Liver (tissue), 9 donors: ENCODE results near the gene SPRYD7. TPM values are rescaled to one million over a fixed set of nuclear protein-coding genes. Genes with fewer than 3 reads are reported as not detected.

Experiments
- DNase-seq: peaks from one replicate; pipeline ENCODE4 v3.0.0-alpha.2; 2017; ENCODE audit warnings: low spot score
- H3K27ac ChIP-seq, 2 donors: one replicate each; pipeline ENCODE4 v1.7.0; 2013; ENCODE audit warnings: inconsistent platforms in 2 of 2, low read length in 2 of 2, control low read depth in 1 of 2, low read depth in 1 of 2, mild to moderate bottlenecking in 1 of 2
- H3K27me3 ChIP-seq, 4 donors: one replicate each; pipeline versions ENCODE4 v1.6.1 to v1.7.0; 2013; ENCODE audit warnings: low read length in 3 of 4, inconsistent platforms in 1 of 4, mild to moderate bottlenecking in 1 of 4, moderate library complexity in 1 of 4; ENCODE audit not compliant: control insufficient read depth in 4 of 4, insufficient read depth in 4 of 4
- H3K36me3 ChIP-seq, 4 donors: one replicate each; pipeline versions ENCODE4 v1.6.1 to v1.7.0; 2013; ENCODE audit warnings: low read length in 3 of 4, mild to moderate bottlenecking in 3 of 4, low read depth in 1 of 4, moderate library complexity in 1 of 4; ENCODE audit not compliant: control insufficient read depth in 4 of 4, insufficient read depth in 3 of 4
- H3K4me1 ChIP-seq, 4 donors: one replicate each; pipeline versions ENCODE4 v1.6.1 to v1.7.0; 2013; ENCODE audit warnings: low read length in 3 of 4, mild to moderate bottlenecking in 3 of 4, moderate library complexity in 1 of 4; ENCODE audit not compliant: control insufficient read depth in 4 of 4, insufficient read depth in 4 of 4
- H3K4me3 ChIP-seq, 3 donors: one replicate each; pipeline versions ENCODE4 v1.6.1 to v1.7.0; 2013; ENCODE audit warnings: low read length in 3 of 3, control low read depth in 1 of 3, low read depth in 1 of 3, mild to moderate bottlenecking in 1 of 3
- H3K9ac ChIP-seq, 2 donors: one replicate each; pipeline ENCODE4 v1.7.0; 2013; ENCODE audit warnings: low read length in 2 of 2, mild to moderate bottlenecking in 2 of 2, moderate library complexity in 2 of 2, control low read depth in 1 of 2, low read depth in 1 of 2
- H3K9me3 ChIP-seq, 4 donors: one replicate each; pipeline versions ENCODE4 v1.6.1 to v1.7.0; 2013; ENCODE audit warnings: low read length in 3 of 4; ENCODE audit not compliant: control insufficient read depth in 4 of 4
- CTCF ChIP-seq: fragments of 150-350 bp; IDR thresholded peaks from 2 replicates; pipeline ENCODE4 v1.5.1; 2017; ENCODE audit warnings: improper control_type of control experiment, low read depth, low read length; ENCODE audit not compliant: missing input control
- EGR1 ChIP-seq, 2 donors: IDR thresholded peaks; 2 replicates each; pipeline ENCODE4 v1.6.1; 2016 to 2018; ENCODE audit warnings: antibody characterized with exemption in 2 of 2, low read depth in 2 of 2
- FOXA2 ChIP-seq: IDR thresholded peaks from 2 replicates; pipeline ENCODE4 v1.6.1; 2016; ENCODE audit warnings: antibody characterized with exemption
- GABPA ChIP-seq, 2 donors: IDR thresholded peaks in 1 of 2; conservative IDR thresholded peaks in 1 of 2; 2 replicates each; pipeline ENCODE4 v1.6.1; 2016; ENCODE audit warnings: antibody characterized with exemption in 2 of 2, mild to moderate bottlenecking in 1 of 2, moderate library complexity in 1 of 2
- HNF4A ChIP-seq, 2 donors: conservative IDR thresholded peaks; 2 replicates each; pipeline ENCODE4 v1.6.1; 2016; ENCODE audit warnings: antibody characterized with exemption in 2 of 2, mild to moderate bottlenecking in 2 of 2
- HNF4G ChIP-seq: IDR thresholded peaks from 2 replicates; pipeline ENCODE4 v1.6.1; 2016; ENCODE audit warnings: antibody characterized with exemption
- NR2F2 ChIP-seq: IDR thresholded peaks from 2 replicates; pipeline ENCODE4 v1.6.1; 2016; ENCODE audit warnings: antibody characterized with exemption
- RAD21 ChIP-seq, 2 donors: IDR thresholded peaks; 2 replicates each; pipeline ENCODE4 v1.6.1; 2016; ENCODE audit warnings: antibody characterized with exemption in 2 of 2, mild to moderate bottlenecking in 2 of 2
- RXRA ChIP-seq, 2 donors: IDR thresholded peaks; 2 replicates each; pipeline ENCODE4 v1.6.1; 2017 to 2018; ENCODE audit warnings: antibody characterized with exemption in 2 of 2, mild to moderate bottlenecking in 1 of 2
- SP1 ChIP-seq: IDR thresholded peaks from 2 replicates; pipeline ENCODE4 v1.6.1; 2018; ENCODE audit warnings: antibody characterized with exemption, mild to moderate bottlenecking
- TAF1 ChIP-seq: conservative IDR thresholded peaks from 2 replicates; pipeline ENCODE4 v1.6.1; 2016; ENCODE audit warnings: antibody characterized with exemption, mild to moderate bottlenecking
- WGBS: extraction: QIAGEN DNeasy Blood & Tissue Kit; methylation state at CpG from one replicate; pipeline ENCODE4 v1.1.7; 2013; 5-methylcytosine and 5-hydroxymethylcytosine counted together
- polyA plus RNA-seq, 2 donors: library from polyadenylated mRNA; stranded (reverse) in 1 of 2; unstranded in 1 of 2; fragments of 200-250 nt in 1 of 2; fragments of >200 nt in 1 of 2; fragmentation: Nextera tagmentation in 1 of 2; extraction: Ambion mirVana in 1 of 2; gene quantifications; one replicate each; pipeline versions ENCODE4 v1.2.1 to v1.2.3, GENCODE V29; 2013 to 2015
- total RNA-seq, 2 donors: library from RNA; depleted of rRNA; stranded (reverse); fragments of >200 nt; gene quantifications; one replicate each; pipeline ENCODE4 v1.2.3, GENCODE V29; 2014
- TF ChIP-seq, protein P1 (sequence below): IDR thresholded peaks from 2 replicates; pipeline ENCODE4 v1.6.1; 2016; ENCODE audit warnings: antibody characterized with exemption
- TF ChIP-seq, protein P2 (sequence below): IDR thresholded peaks from 2 replicates; pipeline ENCODE4 v1.6.1; 2016; ENCODE audit warnings: antibody characterized with exemption, mild to moderate bottlenecking
- TF ChIP-seq, protein P3 (sequence below): IDR thresholded peaks from 2 replicates; pipeline ENCODE4 v1.6.1; 2016; ENCODE audit warnings: antibody characterized with exemption
- donor health status: healthy.
- donor health status: healthy.
- donor health status: healthy.
- donor health status: healthy.
- donor health status: healthy.

The SPRYD7 gene
- total and polyA plus RNA-seq, 4 donors: 3.7 to 10.1 (median 4.8) TPM

DNA sequence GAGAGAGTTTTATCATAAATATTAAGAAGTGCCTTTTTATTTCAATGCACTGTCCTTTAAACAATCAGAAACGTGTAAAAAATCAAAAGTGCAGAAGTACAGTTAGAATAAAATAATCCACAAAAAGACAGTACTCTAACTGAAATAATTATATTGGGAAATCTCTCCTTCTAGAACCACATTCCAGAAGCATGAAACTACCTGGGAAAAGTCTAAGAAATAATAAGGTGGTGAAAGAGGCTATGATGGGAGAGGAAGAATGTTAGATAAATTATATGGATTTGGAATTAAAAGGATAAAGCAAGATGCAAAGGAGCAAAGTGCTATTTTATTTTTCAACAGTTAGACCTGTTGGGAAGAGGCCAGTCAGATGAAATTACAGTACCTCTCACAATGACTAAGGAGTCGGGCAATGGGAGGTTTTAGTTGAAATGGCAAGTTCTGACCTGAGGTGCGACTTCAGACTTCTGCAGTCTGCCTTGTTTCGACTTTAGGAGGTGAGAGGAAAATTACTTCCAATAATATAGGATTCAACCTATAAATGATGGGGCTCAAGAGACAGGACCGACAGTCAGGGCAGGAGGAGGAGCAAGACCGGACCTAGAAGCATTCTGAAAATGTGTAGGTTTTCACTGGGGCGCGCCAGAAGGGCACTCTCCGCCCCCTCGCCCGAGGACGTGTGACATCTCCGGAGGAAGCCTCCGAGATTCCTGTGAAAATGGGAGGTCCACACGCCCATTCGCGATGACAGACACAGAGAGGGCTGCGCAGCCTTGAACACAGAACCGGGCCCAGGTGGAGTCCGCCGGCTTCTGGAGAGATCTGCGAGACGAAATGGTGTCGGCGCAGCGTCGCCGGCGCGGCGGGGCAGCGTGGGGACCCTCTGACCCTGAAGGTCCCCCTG is 717 bp downstream of the SPRYD7 start:
- TF ChIP-seq TAF1 (no peak), FOXA2 (no peak), HNF4A (conservative IDR thresholded peaks at IDR 0.05) (no peak), GABPA (IDR thresholded peaks at IDR 0.05 in 1 of 2, conservative IDR thresholded peaks at IDR 0.05 in 1 of 2) (no peak), SP1 (no peak), CTCF (no peak), RXRA (IDR thresholded peaks at IDR 0.05) (no peak), NR2F2 (no peak), RAD21 (IDR thresholded peaks at IDR 0.05) (no peak), HNF4G (no peak), EGR1 (IDR thresholded peaks at IDR 0.05; ENCODE audit: low read depth in 2 of 2) (no peak)
- TF ChIP-seq, protein P1, sequence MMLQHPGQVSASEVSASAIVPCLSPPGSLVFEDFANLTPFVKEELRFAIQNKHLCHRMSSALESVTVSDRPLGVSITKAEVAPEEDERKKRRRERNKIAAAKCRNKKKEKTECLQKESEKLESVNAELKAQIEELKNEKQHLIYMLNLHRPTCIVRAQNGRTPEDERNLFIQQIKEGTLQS: no peak
- TF ChIP-seq, protein P2, sequence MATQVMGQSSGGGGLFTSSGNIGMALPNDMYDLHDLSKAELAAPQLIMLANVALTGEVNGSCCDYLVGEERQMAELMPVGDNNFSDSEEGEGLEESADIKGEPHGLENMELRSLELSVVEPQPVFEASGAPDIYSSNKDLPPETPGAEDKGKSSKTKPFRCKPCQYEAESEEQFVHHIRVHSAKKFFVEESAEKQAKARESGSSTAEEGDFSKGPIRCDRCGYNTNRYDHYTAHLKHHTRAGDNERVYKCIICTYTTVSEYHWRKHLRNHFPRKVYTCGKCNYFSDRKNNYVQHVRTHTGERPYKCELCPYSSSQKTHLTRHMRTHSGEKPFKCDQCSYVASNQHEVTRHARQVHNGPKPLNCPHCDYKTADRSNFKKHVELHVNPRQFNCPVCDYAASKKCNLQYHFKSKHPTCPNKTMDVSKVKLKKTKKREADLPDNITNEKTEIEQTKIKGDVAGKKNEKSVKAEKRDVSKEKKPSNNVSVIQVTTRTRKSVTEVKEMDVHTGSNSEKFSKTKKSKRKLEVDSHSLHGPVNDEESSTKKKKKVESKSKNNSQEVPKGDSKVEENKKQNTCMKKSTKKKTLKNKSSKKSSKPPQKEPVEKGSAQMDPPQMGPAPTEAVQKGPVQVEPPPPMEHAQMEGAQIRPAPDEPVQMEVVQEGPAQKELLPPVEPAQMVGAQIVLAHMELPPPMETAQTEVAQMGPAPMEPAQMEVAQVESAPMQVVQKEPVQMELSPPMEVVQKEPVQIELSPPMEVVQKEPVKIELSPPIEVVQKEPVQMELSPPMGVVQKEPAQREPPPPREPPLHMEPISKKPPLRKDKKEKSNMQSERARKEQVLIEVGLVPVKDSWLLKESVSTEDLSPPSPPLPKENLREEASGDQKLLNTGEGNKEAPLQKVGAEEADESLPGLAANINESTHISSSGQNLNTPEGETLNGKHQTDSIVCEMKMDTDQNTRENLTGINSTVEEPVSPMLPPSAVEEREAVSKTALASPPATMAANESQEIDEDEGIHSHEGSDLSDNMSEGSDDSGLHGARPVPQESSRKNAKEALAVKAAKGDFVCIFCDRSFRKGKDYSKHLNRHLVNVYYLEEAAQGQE: no peak
- TF ChIP-seq, protein P3, sequence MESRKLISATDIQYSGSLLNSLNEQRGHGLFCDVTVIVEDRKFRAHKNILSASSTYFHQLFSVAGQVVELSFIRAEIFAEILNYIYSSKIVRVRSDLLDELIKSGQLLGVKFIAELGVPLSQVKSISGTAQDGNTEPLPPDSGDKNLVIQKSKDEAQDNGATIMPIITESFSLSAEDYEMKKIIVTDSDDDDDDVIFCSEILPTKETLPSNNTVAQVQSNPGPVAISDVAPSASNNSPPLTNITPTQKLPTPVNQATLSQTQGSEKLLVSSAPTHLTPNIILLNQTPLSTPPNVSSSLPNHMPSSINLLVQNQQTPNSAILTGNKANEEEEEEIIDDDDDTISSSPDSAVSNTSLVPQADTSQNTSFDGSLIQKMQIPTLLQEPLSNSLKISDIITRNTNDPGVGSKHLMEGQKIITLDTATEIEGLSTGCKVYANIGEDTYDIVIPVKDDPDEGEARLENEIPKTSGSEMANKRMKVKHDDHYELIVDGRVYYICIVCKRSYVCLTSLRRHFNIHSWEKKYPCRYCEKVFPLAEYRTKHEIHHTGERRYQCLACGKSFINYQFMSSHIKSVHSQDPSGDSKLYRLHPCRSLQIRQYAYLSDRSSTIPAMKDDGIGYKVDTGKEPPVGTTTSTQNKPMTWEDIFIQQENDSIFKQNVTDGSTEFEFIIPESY: no peak
- H3K9me3 ChIP-seq: no peaks in the 10 kb centered on the region
- peak overlapping the region; percentile 63 to 88 for H3K9ac ChIP-seq
- peak overlapping the region; percentile 86 to 88 for H3K27ac ChIP-seq
- peak overlapping the region; percentile 84 to 94 (median 85) for H3K4me3 ChIP-seq
- no peaks in the 10 kb centered on the region for H3K27me3 ChIP-seq
- peaks cover 9 to 38% (median 25%) of the 10 kb centered on the region in 4 donors for H3K4me1 ChIP-seq
- peaks cover 0 to 2% (median 0%) of the 10 kb centered on the region in 4 donors for H3K36me3 ChIP-seq
- DNase-seq: peak; percentile 56
- WGBS: 2% methylated on average over 32 of the region's 32 CpGs
